NCI-H1694 treated with DMSO at 0.1 percent for 48 hours (cell line): ENCODE measurements around the gene ANO7.
A peak's percentile ranks its signal among the peaks of the same experiment; 100 is the strongest.

Experiments
- DNase-seq: peaks from one replicate; lab custom pipeline; 2025; lab: John Stamatoyannopoulos, UW

ANO7 gene

GRCh38 chr2:241157841-241158545 lies 30.5 kb upstream of the ANO7 start:
- DNase-seq = no peak

- no peak for DNase-seq
These were observed 30.0 kb upstream of the ANO7 start for GRCh38 chr2:241158546-241158900.

- DNase-seq = no peak
These were observed 29.4 kb upstream of the ANO7 start for GRCh38 chr2:241159116-241159515.

- DNase-seq = no peak
These were observed 28.2 kb upstream of the ANO7 start for GRCh38 chr2:241160318-241160717.

GRCh38 chr2:241161646-241162281 lies 26.7 kb upstream of the ANO7 start:
- no peak for DNase-seq

- DNase-seq = no peak
These were observed 24.8 kb upstream of the ANO7 start for GRCh38 chr2:241163601-241164118.

GRCh38 chr2:241168366-241168765 lies 20.1 kb upstream of the ANO7 start:
- no peak for DNase-seq

GRCh38 chr2:241173557-241173956 lies 14.9 kb upstream of the ANO7 start:
- DNase-seq = no peak

GRCh38 chr2:241177526-241178334 lies 10.7 kb upstream of the ANO7 start:
- peak; percentile 67 for DNase-seq

GRCh38 chr2:241178961-241179360 lies 9.5 kb upstream of the ANO7 start:
- DNase-seq = no peak

- no peak for DNase-seq
These were observed 8.6 kb upstream of the ANO7 start for GRCh38 chr2:241179899-241180298.

GRCh38 chr2:241180495-241180894 lies 8.0 kb upstream of the ANO7 start:
- no peak for DNase-seq

GRCh38 chr2:241182126-241182525 lies 6.4 kb upstream of the ANO7 start:
- no peak for DNase-seq

- no peak for DNase-seq
These were observed 5.8 kb upstream of the ANO7 start for GRCh38 chr2:241182531-241183133.

GRCh38 chr2:241183221-241183620 lies 5.3 kb upstream of the ANO7 start:
- DNase-seq = no peak

- DNase-seq = no peak
These were observed 3.6 kb upstream of the ANO7 start for GRCh38 chr2:241184901-241185300.

- DNase-seq = no peak
These were observed 2.5 kb upstream of the ANO7 start for GRCh38 chr2:241185961-241186360.

- DNase-seq = no peak
These were observed 1.2 kb upstream of the ANO7 start for GRCh38 chr2:241187101-241187917.

GRCh38 chr2:241187918-241188234 lies 601 bp upstream of the ANO7 start:
- DNase-seq = no peak

GRCh38 chr2:241189093-241189855 lies 797 bp downstream of the ANO7 start:
- DNase-seq = no peak

- no peak for DNase-seq
These were observed 1.4 kb downstream of the ANO7 start for GRCh38 chr2:241189856-241190201.
